GF-D8 (cell line): ENCODE results near the gene S100PBP.

Source experiments
- DNase-seq: peaks from one replicate; lab custom pipeline; 2025; lab: John Stamatoyannopoulos, UW

S100PBP gene

GRCh38 chr1:32871364-32872191 is 54.1 kb downstream of the S100PBP start:
- DNase-seq, result no peak

- no peak for DNase-seq
Measured at GRCh38 chr1:32872192-32872460, 54.7 kb downstream of the S100PBP start.

GRCh38 chr1:32873484-32873883 is 56.0 kb downstream of the S100PBP start:
- no peak for DNase-seq

DNA sequence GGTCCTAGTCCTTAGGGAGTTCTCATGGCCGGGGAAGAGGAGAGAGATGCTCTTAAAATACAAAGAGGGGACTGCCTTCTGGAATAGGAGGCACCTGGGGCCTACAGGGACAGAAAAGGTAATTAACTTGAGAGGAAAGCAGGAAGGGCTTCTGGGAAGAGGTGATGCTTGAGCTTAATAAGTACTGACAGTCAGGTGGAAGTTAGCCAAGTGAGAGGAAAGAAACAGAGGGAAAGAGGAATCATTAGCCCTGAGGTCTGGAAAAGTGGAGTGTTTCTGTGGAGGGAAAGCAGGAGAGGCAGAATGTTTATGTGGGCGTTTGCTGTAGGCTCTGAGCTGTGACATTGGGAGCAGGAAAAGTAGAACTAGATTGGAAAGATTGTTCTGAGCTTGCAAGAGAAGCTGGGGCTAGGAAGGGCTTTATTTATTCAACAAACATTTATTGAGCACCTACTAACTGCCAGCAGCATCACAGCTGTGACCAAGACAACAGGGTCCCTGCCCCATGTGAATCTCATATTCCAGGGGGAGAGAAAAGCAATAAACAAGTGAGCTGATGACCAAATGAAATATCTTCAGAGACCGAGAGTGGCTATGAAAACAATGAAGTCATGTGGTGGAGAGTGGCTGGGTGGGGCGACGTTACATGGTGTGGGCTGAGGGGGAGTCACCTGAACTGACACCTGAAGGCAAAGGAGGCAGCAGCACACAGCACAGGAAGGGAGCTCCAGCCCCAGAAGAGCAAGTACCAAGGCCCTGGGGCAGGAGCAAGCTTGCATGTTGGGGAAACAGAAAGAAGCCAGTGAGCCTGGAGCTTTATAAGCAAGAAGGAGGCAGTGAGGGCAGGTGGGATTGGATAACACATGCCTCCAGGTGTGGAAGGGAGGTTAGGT is 57.7 kb downstream of the S100PBP start:
- DNase-seq, result no peak

GRCh38 chr1:32876341-32877210 is 59.1 kb downstream of the S100PBP start:
- no peak for DNase-seq

DNA sequence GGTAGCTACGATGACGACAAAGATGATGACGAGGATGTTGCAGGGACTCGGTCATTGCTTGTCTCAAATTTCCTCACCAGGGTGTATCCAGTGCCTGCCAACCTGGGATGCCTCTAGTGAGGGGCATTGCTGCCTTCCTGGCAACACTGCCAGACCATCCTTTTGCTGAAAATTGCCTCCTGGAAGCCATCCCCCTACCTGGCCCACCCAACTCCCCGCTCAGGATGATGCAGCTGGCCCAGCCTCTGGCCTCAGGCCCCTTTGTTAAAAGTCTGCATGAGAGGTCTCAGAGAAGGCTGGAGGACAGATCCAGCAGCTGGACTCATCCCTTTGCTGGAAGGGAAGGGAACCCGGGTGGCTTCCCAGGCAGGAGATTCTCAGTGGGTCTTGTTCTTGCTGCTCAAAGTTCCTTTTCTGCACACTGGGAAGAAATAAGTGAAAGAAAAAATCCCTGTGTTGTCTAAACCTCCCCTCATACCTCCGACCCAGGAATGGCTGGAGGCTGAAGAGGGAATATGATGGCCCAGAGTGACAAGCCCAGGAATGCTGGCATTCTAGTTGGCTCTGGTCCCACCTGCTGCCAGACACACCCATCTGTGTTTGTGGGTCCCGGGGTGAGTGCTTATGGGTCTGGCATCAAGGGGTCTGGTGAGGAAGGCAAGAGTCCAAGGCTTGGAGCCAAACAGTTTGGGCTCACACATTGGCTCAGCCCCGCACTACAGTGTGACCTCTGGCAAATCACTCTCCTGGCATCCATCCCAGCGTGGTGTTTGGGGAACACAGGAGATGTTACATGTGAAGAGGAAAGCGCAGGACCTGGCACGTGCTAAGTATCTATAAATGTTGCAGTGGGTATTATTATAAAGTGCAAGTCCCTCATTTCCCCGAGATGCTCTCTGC is 60.0 kb downstream of the S100PBP start:
- no peak for DNase-seq

GRCh38 chr1:32878183-32878582 is 60.7 kb downstream of the S100PBP start:
- DNase-seq, result no peak

DNA sequence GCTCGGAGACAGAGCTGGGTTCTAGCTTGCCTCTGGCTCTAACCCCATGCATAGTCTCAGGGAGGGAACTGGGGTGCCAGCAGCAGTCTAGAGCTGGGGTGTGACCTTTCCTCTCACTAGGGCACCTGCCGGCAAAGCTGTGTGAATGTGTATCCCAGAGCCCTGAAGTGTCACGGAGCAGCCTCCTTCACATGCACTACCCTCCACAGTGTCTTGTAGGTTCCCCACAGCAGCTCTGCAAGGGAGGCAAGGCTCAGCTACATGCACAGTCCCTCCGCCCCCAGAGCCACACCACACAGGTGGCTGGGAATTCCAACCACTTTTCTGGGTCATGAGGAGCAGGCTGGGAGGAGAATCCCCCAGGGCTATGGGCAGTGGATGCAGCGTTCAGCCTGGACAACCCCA is 61.2 kb downstream of the S100PBP start:
- DNase-seq, result no peak

DNA sequence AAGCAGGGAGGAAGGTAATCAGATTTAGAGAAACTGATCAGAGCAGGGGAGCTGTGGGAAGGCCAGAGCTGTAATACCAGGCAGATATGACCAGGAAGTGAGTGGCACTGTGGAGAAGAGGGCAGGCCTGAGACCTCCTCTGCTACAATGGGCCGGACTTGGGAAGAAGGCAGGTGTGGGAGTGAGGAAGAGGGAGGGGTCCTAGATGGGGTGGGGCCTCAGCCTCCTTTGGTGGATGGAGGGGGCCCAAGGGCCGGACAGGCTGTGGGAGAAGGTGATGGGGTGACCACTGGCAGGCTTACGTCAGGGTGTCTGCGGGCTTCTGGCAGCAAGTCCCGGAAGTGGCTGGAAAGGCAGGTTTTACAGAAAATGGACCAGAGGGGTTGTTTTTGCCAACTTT is 63.8 kb downstream of the S100PBP start:
- DNase-seq, result no peak

- no peak for DNase-seq
Measured at GRCh38 chr1:32881871-32882850, 64.7 kb downstream of the S100PBP start.

- DNase-seq, result no peak
Measured at GRCh38 chr1:32883338-32884031, 66.0 kb downstream of the S100PBP start.

DNA sequence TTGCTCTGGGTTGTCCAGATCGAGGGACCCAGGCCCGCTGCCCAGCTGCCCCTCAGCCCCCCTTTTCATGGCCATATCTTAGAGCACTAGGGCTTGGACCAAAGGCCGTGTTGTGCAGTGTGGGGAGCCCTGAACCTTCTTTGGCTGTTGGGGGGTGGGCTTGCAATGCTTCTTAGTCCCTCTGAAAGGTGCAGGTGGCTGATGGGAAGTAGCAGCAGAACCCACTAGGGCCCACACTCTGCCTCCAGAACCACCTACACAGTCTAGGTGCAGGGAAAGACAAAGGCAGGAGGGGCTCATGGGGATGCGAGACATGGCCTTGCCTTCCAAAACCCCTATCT is 66.5 kb downstream of the S100PBP start:
- no peak for DNase-seq

- no peak for DNase-seq
Measured at GRCh38 chr1:32884726-32885125, 67.3 kb downstream of the S100PBP start.

GRCh38 chr1:32885676-32886003 is 68.2 kb downstream of the S100PBP start:
- no peak for DNase-seq

- DNase-seq, result no peak
Measured at GRCh38 chr1:32886004-32886827, 68.8 kb downstream of the S100PBP start, which contains the start of gene HPCA. Gene HPCA, plus strand, starts transcription at chr1:32886491. Its CDS starts 2,408 bp downstream, at chr1:32888899.

- DNase-seq, result no peak
Measured at GRCh38 chr1:32886828-32887414, 69.5 kb downstream of the S100PBP start.

- DNase-seq, result no peak
Measured at GRCh38 chr1:32887623-32888022, 70.2 kb downstream of the S100PBP start.

DNA sequence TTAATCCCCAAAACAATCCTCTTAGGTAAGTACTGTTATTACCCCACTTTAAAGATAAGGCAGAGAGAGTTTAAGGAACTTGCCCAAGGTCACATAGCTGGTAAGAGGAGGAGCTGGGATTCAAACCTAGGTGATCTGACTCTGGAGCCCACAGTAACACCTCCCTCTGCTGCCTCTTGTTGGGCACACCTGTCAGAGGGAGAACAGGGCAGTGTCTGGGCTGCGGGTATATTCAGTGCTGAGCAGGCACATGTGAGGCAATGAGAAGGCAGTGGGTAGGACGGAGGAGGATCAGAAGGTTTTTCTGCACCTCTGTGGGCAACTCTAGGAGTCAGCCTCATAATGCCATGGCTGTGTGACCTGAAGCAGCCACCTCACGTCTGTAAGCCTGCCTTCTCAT is 70.7 kb downstream of the S100PBP start:
- DNase-seq, result no peak
